GM12892 (cell line): ENCODE results near the gene ZCCHC2.

Source experiments
- POLR2A ChIP-seq: IDR thresholded peaks from 2 replicates; pipeline ENCODE4 v1.6.1; 2011; ENCODE audit warnings: low read depth, low read length, control low read depth
- POLR2AphosphoS5 ChIP-seq: IDR thresholded peaks from 2 replicates; pipeline ENCODE4 v1.6.1; 2011; ENCODE audit warnings: low read depth, low read length, control low read depth
- TAF1 ChIP-seq: IDR thresholded peaks from 2 replicates; pipeline ENCODE4 v1.6.1; 2011; ENCODE audit warnings: low read depth, mild to moderate bottlenecking, control low read depth, low read length, borderline replicate concordance

GRCh38 chr18:62609764-62610163, 86.9 kb downstream of the ZCCHC2 start:
- no peak for TF ChIP-seq POLR2A
- no peak for TF ChIP-seq TAF1
- TF ChIP-seq POLR2AphosphoS5, result no peak
